Measurements from ENCODE around the gene TMEM18.

DNA sequence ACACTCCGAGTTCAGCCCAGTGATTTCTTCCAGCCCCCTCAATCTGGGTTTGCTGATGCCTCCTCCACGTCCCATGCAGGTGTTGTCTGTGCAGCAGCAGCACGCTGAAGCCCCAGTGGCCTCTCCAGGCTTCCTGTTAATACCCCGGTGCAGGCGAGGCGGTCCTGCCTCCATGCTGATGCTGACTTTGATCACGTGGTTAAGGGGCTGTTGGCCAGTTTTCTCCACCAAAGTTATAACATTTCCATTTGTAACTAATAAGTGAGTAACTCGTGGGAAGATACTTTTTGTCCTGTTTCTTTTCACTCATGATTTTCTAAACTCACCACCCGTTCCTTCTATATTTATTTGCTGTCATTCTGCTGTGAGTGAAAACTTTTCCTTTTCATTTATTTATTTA lies 42.5 kb upstream of the TMEM18 start:
- TF ChIP-seq CTCF (IDR thresholded peaks at IDR 0.05) (no peak), POLR2A (IDR thresholded peaks at IDR 0.05) (no peak)
